Measurements from ENCODE around the gene INAFM1. TPM values are rescaled to one million over a fixed set of nuclear protein-coding genes. Genes with fewer than 3 reads are reported as not detected.
A peak's percentile ranks its signal among the peaks of the same experiment; 100 is the strongest.

Gene INAFM1
- total and polyA plus RNA-seq, 9 of the 15 experiments (the other 6 are each of a cell fraction or from before 2014, with no cell fraction given) = 0.71 to 30.9 (median 3.1) TPM

DNA sequence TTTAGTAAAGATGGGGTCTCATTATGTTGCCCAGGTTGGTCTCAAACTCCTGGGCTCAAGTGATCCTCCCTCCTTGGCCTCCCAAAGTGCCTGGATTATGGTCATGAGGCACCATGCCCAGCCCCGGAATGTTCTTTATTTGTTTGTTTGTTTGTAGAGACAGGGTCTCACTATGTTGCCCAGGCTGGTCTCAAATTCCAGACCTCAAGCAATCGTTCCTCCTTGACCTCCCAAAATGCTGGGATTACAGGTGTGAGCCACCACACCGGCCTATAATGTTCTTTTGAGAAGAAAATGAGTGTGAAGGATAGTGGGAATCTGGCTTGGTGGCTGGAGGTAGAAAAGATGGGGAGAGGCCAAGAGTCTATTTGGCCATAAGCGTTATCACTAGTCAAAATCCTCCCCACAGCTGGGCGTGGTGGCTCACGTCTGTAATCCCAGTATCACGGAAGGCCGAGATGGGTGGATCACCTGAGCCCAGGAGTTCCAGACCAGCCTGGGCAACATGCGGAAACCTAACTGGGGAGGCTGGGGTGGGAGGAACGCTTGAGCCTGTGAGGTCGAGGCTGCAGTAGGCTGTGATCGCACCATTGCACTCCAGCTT is 38.5 kb upstream of the INAFM1 start:
- no peak overlapping the region for H3K4me2 ChIP-seq (ENCODE audit: insufficient read depth, low read length)
- H3K79me2 ChIP-seq (ENCODE audit: control insufficient read depth, insufficient read depth, low read length) = no peaks in the 10 kb centered on the region
- CTCF ChIA-PET (ENCODE audit: low intra/inter-chr PET ratio) = no interaction called here
- H3K36me3 ChIP-seq (ENCODE audit: control insufficient read depth, insufficient read depth, low read length) = no peaks in the 10 kb centered on the region
- H2AFZ ChIP-seq (ENCODE audit: low read depth, low read length) = 0 out of 2 replicates have a peak overlapping the region, but pooled peaks have one; percentile 9
- H3K4me1 ChIP-seq (replicated peaks in 1 of 2; ENCODE audit: control insufficient read depth in 2 of 2, insufficient read depth in 2 of 2, low read length in 2 of 2) = peaks cover 14 to 33% of the 10 kb centered on the region in 2 experiments
- ATAC-seq (no peak), FAIRE-seq (no peak), DNase-seq (ENCODE audit: extremely low read depth in 1 of 4, low spot score in 3 of 4) (peak in 1 of 4 experiments; percentile 46)
- intact Hi-C loops (cut with micrococcal nuclease) (no loop called here), in situ Hi-C loops (cut with MboI) (no loop called here)
- POLR2A ChIA-PET = interaction anchor here (0.6 to 2.2 kb wide), 3 partner anchors 10 to 148 kb away, joined by 3 to 15 read pairs (median 3); no protein-coding TSS in a partner anchor
- no peaks in the 10 kb centered on the region for H3K9me1 ChIP-seq (ENCODE audit: control insufficient read depth, insufficient read depth, low read length)
- no peaks in the 10 kb centered on the region for H4K20me1 ChIP-seq (replicated peaks; ENCODE audit: control insufficient read depth, insufficient read depth, low read length)
- H3K9ac ChIP-seq (ENCODE audit: insufficient read depth in 1 of 2, low read depth in 2 of 2, low read length in 2 of 2) = peak overlapping the region in 1 of 2 experiments; percentile 82; a peak in 1 of 4 replicates
- H3K4me3 ChIP-seq = no peak overlapping the region
- H3K27ac ChIP-seq (ENCODE audit: extremely low read depth, low read depth, low read length) = no peak overlapping the region
- H3K27me3 ChIP-seq (ENCODE audit: control insufficient read depth in 2 of 2, insufficient read depth in 2 of 2, low read length in 2 of 2) = no peaks in the 10 kb centered on the region; a peak in 1 of 5 replicates
- whole genome bisulfite sequencing (ENCODE audit: insufficient coverage, low coverage, missing lambda C conversion rate) = 16% methylated on average over 12 of the region's 12 CpGs
- no TSS peak for BruUV-seq (replicated peaks)
- H3K9me3 ChIP-seq (replicated peaks; ENCODE audit: control insufficient read depth, insufficient read depth, low read depth, low read length) = no peaks in the 10 kb centered on the region
- TF ChIP-seq RCOR1 (IDR thresholded peaks at IDR 0.05; ENCODE audit: borderline replicate concordance in 1 of 2, low read depth in 2 of 2, low read length in 2 of 2) (peak in 1 of 2 experiments; percentile 46; a peak in 1 of 4 replicates), ZNF175 (CRISPR knock-in tag; IDR thresholded peaks at IDR 0.05; ENCODE audit: low read depth) (no peak), CXXC5 (CRISPR knock-in tag; IDR thresholded peaks at IDR 0.05) (0 out of 2 replicates have a peak, but pooled peaks have one; percentile 15), ZNF121 (CRISPR knock-in tag; conservative IDR thresholded peaks at IDR 0.05) (peak; percentile 35), ILK (tag; IDR thresholded peaks at IDR 0.05; ENCODE audit: borderline replicate concordance, low read depth) (no peak), ATF1 (CRISPR knock-in tag; IDR thresholded peaks at IDR 0.05) (no peak), ATF1 (tag; IDR thresholded peaks at IDR 0.05) (no peak), ZNF431 (CRISPR knock-in tag; IDR thresholded peaks at IDR 0.05) (no peak), CREB1 (IDR thresholded peaks at IDR 0.05) (no peak), CREB1 (CRISPR knock-in tag; IDR thresholded peaks at IDR 0.05) (no peak), PTBP1 (IDR thresholded peaks at IDR 0.05; ENCODE audit: low read depth, low read length) (0 out of 2 replicates have a peak, but pooled peaks have one; percentile 26), MTA2 (IDR thresholded peaks at IDR 0.05; ENCODE audit: low read depth) (no peak), CTBP1 (IDR thresholded peaks at IDR 0.05; ENCODE audit: borderline replicate concordance) (peak; percentile 81; the same call in 1 of the 2 replicates), GATAD2B (IDR thresholded peaks at IDR 0.05; ENCODE audit: borderline replicate concordance) (no peak), ZEB2 (IDR thresholded peaks at IDR 0.05) (0 out of 2 replicates have a peak, but pooled peaks have one; percentile 16), PHF20 (IDR thresholded peaks at IDR 0.05; ENCODE audit: partially characterized antibody) (no peak), TEAD1 (CRISPR knock-in tag; IDR thresholded peaks at IDR 0.05) (no peak), MYC (IDR thresholded peaks at IDR 0.05; ENCODE audit: low read depth, low read length) (no peak), MYC (CRISPR knock-in tag; IDR thresholded peaks at IDR 0.05; ENCODE audit: borderline replicate concordance, low read depth) (no peak), CBFA2T2 (conservative IDR thresholded peaks at IDR 0.05) (no peak)
- TF ChIP-seq, protein P1, sequence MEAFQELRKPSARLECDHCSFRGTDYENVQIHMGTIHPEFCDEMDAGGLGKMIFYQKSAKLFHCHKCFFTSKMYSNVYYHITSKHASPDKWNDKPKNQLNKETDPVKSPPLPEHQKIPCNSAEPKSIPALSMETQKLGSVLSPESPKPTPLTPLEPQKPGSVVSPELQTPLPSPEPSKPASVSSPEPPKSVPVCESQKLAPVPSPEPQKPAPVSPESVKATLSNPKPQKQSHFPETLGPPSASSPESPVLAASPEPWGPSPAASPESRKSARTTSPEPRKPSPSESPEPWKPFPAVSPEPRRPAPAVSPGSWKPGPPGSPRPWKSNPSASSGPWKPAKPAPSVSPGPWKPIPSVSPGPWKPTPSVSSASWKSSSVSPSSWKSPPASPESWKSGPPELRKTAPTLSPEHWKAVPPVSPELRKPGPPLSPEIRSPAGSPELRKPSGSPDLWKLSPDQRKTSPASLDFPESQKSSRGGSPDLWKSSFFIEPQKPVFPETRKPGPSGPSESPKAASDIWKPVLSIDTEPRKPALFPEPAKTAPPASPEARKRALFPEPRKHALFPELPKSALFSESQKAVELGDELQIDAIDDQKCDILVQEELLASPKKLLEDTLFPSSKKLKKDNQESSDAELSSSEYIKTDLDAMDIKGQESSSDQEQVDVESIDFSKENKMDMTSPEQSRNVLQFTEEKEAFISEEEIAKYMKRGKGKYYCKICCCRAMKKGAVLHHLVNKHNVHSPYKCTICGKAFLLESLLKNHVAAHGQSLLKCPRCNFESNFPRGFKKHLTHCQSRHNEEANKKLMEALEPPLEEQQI (IDR thresholded peaks at IDR 0.05) = no peak
- TF ChIP-seq, protein P2, sequence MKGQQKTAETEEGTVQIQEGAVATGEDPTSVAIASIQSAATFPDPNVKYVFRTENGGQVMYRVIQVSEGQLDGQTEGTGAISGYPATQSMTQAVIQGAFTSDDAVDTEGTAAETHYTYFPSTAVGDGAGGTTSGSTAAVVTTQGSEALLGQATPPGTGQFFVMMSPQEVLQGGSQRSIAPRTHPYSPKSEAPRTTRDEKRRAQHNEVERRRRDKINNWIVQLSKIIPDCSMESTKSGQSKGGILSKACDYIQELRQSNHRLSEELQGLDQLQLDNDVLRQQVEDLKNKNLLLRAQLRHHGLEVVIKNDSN (CRISPR knock-in tag; IDR thresholded peaks at IDR 0.05) = 0 out of 2 replicates have a peak, but pooled peaks have one; percentile 20

Data from K562 (cell line).